ENCODE data around the gene PRICKLE4. TPM values are rescaled to one million over a fixed set of nuclear protein-coding genes. Genes with fewer than 3 reads are reported as not detected.

PRICKLE4 gene
- total RNA-seq, 4 donors from 2014 or later, result 2.2 to 5.1 (median 4.3) TPM

DNA sequence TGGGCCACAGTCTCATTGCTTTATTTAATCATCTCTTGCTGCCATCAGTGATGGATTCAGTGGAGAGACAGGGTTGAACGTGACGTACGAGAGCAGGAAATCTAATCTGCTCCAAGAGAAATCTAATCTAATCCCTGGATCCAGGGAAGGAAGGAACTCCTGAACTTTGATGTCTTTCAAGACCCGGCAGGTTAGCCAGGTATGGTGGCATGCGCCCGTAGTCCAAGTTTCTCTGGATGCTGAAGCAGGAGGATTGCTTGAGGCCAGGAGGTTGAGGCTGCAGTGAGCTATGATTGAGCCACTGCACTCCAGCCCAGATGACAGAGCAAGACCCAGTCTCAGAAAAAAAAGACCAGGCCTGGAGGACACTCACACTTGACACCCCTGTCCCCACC lies 21.9 kb upstream of the PRICKLE4 start:
- TF ChIP-seq CTCF (IDR thresholded peaks at IDR 0.05; ENCODE audit: low read depth), result no peak

GRCh38 chr6:41759106-41759904 lies 21.3 kb upstream of the PRICKLE4 start:
- no peak for TF ChIP-seq CTCF (IDR thresholded peaks at IDR 0.05; ENCODE audit: low read depth)

GRCh38 chr6:41759905-41760579 lies 20.5 kb upstream of the PRICKLE4 start:
- no peak for TF ChIP-seq CTCF (IDR thresholded peaks at IDR 0.05; ENCODE audit: low read depth)

DNA sequence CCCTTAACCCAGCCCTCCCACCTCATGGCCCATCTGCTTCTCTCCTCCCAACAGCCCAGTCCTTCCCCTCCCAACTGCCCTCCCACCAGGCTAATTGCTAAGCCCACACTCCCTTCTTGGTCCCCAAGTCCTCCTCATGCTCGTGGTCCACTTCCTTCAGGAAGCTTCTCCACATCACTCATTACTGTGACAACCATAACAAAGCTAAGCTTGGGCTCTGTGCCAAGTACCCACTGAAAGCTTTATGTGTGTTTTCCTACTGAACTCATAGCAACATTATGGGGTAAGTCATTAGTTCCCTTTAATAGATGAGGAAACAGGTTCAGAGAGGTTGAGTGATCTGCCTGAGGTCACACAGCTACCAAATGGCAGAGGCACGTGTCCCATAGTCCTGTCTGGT lies 17.1 kb upstream of the PRICKLE4 start:
- TF ChIP-seq CTCF (IDR thresholded peaks at IDR 0.05; ENCODE audit: low read depth), result no peak

GRCh38 chr6:41767112-41767833 lies 13.3 kb upstream of the PRICKLE4 start:
- no peak for TF ChIP-seq CTCF (IDR thresholded peaks at IDR 0.05; ENCODE audit: low read depth)

- no peak for TF ChIP-seq CTCF (IDR thresholded peaks at IDR 0.05; ENCODE audit: low read depth)
These were observed 11.9 kb upstream of the PRICKLE4 start for GRCh38 chr6:41768545-41769308.
